GM19238 (cell line): ENCODE results near the gene LEFTY1.
"Not testable (repeated sequence)": the region's sequence is repeated elsewhere in the genome, so short reads cannot be mapped to it uniquely, and the experiment has no call there.

Experiments
- DNase-seq: peaks from one replicate; pipeline ENCODE4 v3.0.0; 2011; ENCODE audit warnings: low spot score; ENCODE audit not compliant: insufficient read length

Gene LEFTY1

GRCh38 chr1:225888898-225889601, at the start of gene LEFTY1:
TSS of gene LEFTY1 (minus strand) at chr1:225889146. CDS start at chr1:225889066, 80 bp downstream.
- no peak for DNase-seq

DNA sequence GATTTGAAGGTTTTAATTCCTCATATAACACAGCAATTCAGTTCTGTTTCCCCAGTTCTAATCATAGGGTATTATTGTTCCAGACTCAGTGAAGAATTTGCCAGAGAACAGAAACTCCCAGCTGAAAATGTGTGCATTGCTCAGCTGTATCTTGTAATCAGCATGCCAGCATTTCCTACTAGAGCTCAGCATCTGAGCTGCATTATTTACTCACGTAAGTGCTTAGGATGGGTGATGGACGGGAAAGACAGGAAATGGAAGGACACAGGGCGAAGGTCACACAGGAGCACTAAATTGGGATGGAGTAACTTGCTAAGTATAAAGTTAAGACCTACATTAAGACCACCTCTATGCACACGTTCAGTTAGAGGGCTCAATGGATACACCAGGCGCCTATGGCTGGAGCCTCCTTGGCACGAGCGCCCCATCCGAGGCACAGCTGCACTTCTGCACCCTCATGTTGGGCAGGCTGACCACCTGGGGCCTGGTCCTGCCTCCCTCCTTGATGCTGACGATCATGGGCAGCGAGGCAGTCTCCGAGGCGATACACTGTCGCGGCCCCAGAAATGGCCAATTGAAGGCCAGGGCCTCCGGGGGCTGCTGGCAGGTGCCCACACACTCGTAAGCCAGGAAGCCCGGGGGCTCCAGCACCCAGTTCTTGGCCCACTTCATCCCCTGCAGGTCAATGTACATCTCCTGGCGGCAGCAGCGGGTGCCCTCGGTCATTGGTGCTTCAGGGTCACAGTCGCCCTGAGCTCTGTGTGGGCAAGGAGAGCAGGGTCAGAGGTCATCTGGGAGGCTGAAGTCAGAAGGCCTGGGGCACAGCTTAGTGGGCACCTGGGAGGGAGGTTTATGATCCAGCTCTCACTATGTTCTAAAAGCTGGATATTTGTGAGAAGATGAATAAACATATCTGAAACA, 48.4 kb upstream of the LEFTY1 start:
- DNase-seq = no peak

- no peak for DNase-seq
Observed at GRCh38 chr1:225936523-225936922, 47.6 kb upstream of the LEFTY1 start.

GRCh38 chr1:225936086-225936485, 47.1 kb upstream of the LEFTY1 start:
- DNase-seq = not testable (repeated sequence)

- DNase-seq = no peak
Observed at GRCh38 chr1:225934711-225935110, 45.8 kb upstream of the LEFTY1 start.

DNA sequence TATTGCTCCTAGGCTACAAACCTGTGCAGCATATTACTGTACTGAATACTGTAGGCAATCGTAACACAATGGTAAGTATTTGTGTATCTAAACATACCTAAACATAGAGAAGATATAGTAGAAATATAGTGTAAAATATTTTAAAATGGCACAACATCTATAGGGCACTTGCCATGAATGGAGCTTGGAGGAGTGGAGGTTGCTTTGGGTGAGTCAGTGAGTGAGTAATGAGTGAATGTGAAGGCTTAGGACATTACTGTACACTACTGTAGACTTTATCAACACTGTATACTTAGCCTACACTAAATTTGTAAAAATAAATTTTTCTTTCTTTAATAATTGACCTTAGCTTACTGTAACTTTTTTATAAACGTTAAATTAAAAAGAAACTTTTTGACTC, 44.1 kb upstream of the LEFTY1 start:
- DNase-seq = no peak

DNA sequence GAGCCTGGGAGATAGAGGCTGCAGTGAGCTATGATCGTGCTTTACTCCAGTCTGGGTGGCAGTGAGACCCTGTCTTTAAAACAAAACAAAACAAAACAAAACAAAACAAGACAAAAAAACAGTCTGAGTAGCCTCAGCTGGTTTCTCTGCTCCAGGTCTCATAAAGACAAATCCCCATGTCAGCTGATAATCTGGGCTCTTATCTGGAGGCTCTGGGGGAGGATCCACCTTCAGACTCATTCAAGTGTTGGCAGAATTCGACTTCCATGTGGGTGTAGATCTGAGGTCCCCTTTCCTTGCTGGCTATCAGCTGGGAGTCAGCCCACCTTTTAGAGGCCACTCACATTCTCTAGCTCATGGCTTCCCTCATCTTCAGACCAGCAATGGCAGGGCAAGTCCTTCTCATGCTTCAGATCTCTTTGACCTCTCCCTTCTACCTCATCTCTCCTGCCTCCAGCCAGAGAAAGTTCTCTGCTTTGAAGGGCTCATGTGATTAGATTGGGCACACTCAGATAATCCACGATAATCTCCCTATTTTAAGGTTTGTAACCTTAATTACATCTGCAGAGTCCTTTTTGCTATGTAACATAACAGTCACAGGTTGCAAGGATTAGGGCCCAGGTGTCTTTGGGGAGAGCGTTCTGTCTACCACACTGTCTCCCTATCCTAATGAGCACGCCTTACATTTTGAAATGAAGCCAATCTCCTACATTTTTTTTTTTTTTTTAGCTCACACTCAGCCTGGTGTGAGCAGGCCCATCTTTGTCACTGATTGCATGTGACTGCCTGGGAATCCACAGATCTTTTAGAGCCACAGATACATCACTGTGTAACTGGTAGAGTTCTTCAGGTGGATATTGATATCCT, 42.6 kb upstream of the LEFTY1 start:
- no peak for DNase-seq

DNA sequence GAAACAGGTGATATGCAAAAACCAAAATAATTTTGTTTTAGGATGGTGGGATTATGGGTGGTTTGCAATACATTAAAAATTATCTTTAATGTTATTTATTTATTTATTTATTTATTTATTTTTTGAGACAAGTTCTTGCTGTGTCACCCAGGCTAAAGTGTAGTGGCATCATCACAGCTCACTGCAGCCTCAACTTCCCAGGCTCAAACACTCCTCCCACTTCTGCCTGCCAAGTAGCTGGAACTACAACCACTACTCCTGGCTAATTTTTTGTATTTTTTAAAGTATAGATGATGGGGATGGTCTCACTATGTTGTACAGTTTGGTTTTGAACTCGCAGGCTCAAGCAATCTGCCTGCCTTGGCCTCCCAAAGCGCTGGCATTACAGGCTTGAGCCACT, 41.6 kb upstream of the LEFTY1 start:
- no peak for DNase-seq

DNA sequence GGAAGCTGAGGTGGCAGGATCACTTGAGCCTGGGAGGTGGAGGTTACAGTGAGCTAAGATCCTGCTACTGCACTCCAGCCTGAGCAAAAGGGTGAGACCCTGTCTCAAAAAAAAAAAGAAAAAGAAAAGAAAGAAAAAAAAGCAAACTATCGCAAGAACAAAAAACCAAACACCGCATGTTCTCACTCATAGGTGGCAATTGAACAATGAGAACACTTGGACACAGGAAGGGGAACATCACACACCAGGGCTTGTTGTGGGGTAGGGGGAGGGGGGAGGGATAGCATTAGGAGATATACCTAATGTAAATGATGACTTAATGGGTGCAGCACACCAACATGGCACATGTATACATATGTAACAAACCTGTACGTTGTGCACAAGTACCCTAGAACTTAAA, 40.5 kb upstream of the LEFTY1 start:
- not testable (repeated sequence) for DNase-seq

- no peak for DNase-seq
Observed at GRCh38 chr1:225928186-225929175, 39.5 kb upstream of the LEFTY1 start.

DNA sequence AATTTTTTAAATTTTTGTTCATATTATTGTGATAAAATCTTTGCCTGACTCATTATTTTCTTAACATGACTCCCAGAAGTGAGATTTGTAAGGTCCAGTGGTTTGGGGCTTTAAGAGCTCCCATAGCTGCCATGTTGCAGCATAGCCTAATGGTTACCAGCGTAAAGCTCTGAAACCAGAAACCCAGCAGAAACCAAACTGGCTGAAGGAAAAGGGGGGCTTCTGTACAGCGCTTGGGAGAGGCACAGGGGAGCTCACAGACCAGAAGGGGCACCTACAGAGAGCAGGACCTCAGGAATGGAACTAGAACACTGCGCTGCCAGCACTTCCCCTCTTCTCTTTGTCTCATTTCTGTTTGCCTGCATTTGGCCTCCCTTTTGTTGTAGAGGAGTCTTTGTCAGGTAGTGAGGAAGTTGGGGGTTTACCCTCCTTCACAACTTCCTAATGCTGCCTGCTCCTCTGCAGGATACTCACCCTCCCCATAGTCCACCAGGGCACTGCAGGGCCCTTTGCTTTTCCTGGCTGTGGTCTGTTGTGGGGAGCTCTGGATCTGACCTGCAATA, 37.7 kb upstream of the LEFTY1 start:
- no peak for DNase-seq

GRCh38 chr1:225923692-225924555, 35.0 kb upstream of the LEFTY1 start, which contains the start of gene PYCR2:
TSS of gene PYCR2 (minus strand) at chr1:225924250. CDS start at chr1:225924110, 140 bp downstream.
- peak; percentile 100 for DNase-seq

DNA sequence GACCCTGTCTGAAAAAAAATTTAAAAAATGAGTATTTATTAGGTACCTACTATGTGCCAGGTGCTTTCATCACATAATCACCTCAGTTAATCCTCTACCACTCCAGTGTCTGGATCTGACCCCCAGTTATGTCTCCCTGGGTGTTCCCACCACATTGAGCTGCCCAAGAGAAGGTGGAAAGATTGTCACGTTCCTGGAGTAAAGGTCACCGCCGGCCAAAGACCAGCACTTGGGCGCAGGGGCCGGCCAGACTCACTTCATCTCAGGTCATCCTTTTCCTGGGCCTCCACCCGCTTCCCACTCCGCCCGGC, 34.4 kb upstream of the LEFTY1 start:
- no peak for DNase-seq

DNA sequence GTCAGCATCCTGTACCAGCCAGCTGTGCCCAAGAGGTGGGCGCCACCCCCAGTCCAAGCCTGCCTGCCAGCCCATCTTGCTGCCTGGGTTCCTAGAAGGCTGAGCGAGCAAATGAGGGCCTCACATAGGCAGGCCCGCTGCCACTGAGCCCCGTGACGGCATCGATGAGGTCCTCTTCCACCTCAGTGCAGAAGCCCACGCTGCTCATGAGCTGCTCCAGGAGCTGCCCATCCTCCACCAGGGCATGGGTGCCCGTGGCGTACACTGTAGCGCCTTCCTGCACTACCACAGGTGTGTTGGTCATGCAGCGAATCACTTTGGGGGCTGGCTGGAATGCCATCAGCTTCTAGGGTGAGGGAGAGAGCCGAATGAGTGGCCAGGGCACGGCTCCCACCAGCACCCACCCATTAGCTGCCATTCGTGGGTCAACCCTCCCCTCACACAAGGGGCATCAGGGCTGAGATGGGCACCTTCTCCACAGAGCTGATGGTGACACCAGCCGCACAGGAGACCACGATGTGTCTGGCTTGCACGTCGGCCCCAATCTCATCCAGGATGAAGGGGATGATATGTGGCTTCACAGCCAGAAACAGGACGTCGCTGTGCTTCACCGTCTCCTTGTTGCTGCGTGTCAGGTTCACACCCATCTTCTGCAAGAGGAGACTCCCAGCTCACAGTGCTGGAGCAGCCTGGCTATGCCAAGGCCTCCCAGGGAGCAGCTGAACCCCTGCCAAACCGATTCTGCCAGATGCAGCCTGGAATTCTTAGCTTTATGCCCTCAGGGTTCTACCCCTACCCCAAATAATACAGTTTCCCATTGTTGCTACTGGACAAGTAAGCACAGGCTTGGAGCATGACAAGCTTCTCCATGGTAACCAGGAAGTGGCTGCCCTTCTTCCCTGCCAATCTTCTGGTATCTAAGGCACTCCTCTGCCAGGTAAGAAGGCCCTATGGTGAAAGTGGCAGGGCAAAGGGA, 33.1 kb upstream of the LEFTY1 start:
- no peak for DNase-seq

GRCh38 chr1:225919906-225920305, 31.0 kb upstream of the LEFTY1 start:
- no peak for DNase-seq

- no peak for DNase-seq
Observed at GRCh38 chr1:225918280-225918679, 29.3 kb upstream of the LEFTY1 start.

DNA sequence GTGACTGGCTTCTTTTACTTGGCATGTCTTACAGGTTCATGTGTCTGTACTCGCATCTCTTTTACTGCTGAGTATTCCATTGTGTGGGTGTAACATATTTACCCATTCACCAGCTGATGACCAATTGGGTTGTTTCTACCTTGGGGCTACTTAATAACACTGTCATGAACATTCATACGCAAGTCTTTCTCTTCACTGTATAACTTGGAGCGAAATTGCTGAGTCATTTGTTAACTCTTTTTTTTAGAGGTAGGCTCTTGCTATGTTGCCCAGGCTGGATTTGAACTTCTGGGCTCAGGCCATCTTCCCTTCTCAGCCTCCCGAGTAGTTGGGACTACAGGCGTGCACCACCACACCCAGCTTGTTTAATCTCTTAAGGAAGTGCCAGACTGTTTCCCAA, 28.6 kb upstream of the LEFTY1 start:
- DNase-seq = no peak

- DNase-seq = no peak
Observed at GRCh38 chr1:225917101-225917500, 28.2 kb upstream of the LEFTY1 start.
